Measurements from ENCODE around the gene CMIP.

CMIP gene

GRCh38 chr16:81586977-81587625 lies 142.5 kb downstream of the CMIP start:
- DNase-seq (ENCODE audit: low read depth in 2 of 2): no peak

GRCh38 chr16:81587626-81588160 lies 143.1 kb downstream of the CMIP start:
- DNase-seq (ENCODE audit: low read depth in 2 of 2): no peak

DNA sequence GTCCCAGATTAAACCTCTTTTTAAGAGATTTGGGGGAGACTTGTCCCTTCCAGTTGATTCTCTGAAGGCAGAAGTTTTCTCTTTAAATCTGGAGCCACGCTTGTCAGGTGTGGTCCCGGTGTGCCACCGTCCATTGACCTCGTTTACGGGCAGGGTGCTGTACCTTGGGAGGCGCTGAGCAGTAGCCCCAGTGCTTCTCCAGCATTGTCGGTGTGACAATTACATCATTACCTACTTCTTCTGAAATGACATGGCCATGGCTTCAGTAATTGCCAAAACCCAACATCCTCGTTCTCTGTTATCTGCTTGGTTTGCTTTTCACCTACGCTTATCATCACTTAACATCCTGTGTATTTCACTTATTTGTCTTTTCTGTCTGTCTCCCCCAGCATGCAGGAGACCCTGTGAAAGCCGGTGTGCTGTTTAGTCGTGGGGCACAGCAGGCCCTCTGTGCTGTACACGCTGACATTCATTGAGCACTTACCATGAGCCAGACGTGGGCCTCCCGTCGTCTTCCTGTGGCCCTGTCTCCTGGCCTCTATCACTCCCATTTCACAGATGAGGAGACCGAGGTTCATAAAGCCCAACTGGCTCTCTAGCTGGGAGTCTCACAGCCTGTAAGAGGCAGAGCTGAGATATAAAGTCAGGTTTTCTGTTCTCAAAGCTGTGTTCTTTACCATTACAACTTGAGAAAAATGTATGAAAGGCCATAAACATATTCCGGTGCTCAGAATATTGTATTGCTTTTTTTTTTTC lies 143.9 kb downstream of the CMIP start:
- no peak for DNase-seq (ENCODE audit: low read depth in 2 of 2)

DNA sequence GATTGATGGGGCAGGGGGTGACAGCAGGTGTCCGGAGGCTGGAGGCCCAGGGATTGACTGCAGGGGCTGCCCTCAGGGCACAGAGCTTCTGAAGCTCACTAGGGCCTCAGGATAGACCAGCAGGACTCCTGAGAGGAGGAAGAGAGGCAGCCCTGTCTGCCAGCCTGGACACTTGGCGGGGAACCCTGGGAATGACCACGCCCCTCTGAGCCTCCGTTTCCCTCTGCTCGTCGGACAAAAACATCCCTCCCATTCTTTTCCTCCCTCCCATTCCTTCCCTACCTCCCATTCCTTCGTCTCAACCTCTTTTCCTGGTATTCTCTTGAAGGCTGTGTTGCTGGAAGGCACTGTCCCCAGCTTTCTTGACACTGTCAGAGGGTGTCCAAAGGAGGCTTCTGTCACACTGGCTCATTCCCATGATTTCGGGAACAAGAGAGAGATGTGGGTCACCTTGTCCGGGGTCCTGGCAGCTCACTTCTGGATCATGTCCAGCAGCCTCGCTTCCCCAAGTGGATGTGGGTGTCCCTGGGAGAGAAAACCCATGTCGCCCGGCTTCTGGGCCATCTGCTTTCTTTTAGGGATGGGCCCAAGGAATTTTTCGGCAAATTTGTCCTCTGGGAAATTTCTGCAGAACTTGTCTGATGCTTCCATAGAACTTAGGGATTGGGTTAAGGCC lies 145.5 kb downstream of the CMIP start:
- DNase-seq (ENCODE audit: low read depth in 2 of 2): no peak

DNA sequence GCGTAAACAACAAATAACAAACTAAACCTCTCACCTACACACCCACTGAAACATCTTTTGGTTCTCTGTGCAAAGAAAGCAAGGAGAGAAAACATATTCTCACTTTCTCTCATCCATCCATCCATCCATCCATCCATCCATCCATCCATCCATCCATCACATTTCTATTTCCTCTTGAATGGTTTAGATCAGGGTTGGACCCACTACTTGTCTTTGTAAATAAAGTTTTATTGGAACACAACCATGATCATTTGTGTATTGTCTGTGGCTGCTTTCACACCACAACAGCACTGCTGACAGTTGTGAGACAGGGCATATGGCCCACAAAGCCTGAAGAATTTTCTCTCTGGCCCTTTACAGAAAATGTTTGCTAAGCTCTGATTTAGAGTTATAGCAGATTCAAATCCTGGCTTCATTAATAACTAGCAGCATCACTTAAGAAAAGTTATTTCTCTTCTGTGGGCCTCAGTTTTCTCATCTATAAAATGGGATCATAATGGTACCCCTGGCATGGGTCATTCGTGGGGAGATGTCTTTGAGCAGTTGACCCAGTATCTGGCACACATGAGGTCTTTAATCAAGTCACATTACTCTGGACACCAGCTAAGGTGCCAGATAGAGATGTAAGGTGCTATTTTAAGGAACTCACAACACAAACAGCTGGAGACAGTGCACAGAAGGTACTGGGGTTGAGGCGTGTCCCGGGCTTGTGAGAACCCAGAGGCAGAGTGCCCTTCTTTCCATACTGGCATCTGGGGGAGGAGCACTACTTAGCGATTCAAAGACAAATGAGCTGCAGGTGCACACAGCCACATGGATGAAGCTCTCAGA lies 146.3 kb downstream of the CMIP start:
- no peak for DNase-seq (ENCODE audit: low read depth in 2 of 2)

DNA sequence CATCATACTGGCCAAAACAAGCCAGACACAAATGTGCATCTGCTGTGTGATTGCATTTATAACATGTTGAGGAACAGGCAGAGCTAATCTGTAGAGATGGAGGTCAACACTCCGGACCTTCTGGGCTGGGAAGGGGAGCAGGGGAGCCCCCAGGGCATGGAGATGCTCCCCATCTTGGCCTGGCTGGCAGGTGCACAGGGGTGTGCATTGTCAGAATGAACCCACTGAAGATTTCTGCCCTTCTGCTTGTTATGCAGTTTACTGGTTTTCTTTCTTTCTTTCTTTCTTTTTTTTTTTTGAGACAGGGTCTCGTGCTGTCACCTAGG lies 146.9 kb downstream of the CMIP start:
- DNase-seq (ENCODE audit: low read depth in 2 of 2): no peak

- no peak for DNase-seq (ENCODE audit: low read depth in 2 of 2)
Measured at GRCh38 chr16:81592353-81592866, 147.8 kb downstream of the CMIP start.

- no peak for DNase-seq (ENCODE audit: low read depth in 2 of 2)
Measured at GRCh38 chr16:81593481-81593880, 148.9 kb downstream of the CMIP start.

GRCh38 chr16:81595629-81596292 lies 151.2 kb downstream of the CMIP start:
- DNase-seq (ENCODE audit: low read depth in 2 of 2): no peak

DNA sequence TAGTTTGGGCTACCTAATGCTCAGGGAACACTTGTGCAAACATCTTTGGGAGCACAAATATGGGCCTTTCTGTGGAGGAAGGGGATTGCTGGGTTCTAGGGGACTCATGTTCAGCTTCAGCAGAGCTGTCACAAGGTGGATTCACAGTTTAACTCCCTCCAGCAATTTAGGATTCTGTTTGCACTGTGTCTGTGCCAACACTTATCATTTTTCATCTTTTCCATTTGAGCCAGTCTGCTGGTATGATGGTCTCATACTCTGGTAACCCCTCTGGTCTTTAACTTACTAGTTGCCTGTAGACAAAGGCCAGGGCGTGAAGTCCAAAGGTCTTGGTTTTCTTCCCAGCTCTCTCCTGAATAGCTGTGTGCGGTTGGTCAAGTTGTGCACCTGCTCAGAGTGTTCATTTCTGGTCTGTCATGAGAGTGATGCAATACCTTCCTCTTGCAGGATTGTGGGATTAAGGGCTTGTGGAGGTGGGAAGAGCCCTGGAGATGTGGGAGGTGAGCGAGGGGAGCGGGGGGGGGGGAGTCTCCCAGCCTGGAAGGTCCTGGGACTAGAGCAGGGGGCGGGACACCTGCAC lies 152.6 kb downstream of the CMIP start:
- no peak for DNase-seq (ENCODE audit: low read depth in 2 of 2)

DNA sequence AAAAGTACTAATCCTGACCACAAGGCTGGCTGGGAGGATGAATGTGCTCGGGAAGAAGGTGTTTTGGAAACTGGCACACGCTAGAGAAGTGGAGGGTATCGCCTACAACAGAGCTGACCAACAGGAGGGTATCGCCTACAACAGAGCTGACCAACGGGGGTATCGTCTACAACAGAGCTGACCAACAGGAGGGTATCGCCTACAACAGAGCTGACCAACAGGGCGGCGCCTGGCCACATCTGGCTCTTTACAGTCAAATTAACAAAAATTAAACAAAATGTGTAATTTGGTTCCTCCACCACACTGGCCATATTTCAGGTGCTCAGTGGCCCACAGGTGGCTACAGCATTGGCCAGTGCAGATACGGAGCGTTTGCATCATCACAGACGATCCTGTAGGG lies 153.5 kb downstream of the CMIP start:
- DNase-seq (ENCODE audit: low read depth in 2 of 2): no peak

DNA sequence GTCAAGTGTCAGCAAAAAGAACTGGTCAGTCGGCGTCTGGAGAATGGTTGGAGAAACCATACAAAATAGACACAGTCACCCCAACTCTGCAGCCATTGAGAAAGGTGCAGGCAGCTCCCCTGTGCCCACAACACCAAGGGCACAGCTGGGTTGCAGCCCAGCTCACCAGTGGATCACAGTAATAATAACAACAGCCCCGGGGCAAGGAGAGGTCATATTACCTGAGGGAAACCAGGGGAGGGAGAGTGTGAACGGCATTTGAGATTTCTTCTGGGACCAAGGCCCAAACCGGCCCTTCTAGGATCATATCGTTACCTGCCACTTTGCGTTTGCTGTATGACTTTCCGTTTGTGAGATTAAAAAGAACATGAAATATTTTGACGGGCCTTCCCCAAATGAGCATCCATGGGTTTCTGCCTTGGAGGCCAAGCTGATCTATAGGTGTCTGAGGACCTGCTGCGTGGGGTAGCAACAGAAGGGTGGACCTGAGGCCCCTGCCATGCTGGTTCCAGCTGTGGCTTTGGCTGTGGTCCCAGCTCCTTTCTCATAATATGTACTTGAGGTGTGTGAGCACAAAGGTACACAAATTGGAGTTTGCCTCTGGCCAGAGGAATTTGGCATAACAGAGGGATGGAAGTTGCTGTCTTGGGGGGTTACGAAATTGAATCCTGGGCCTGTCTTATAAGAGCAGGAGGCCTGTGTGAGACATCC lies 154.6 kb downstream of the CMIP start:
- no peak for DNase-seq (ENCODE audit: low read depth in 2 of 2)

GRCh38 chr16:81600275-81600674 lies 155.7 kb downstream of the CMIP start:
- DNase-seq (ENCODE audit: low read depth in 2 of 2): no peak

DNA sequence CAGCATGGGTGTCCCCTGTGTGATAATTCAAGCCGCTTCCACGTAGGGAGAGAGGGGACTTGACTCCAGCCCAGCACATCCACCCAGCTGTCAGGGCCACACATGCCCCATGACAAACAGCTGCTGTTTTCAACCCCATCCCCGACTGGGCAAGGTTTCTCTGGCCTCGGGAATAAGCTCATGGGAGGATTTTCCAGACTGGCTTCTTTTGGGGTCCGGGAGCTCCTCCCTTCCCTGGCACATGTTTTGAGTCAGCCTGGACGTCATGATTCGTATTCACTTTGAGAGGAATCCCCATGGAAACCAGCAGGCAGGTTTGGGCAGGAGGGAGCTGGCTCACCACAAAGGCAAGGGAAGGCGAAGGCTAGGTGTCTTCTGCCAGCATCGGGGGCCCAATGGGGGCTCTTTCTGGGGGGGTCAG lies 156.4 kb downstream of the CMIP start:
- no peak for DNase-seq (ENCODE audit: low read depth in 2 of 2)

DNA sequence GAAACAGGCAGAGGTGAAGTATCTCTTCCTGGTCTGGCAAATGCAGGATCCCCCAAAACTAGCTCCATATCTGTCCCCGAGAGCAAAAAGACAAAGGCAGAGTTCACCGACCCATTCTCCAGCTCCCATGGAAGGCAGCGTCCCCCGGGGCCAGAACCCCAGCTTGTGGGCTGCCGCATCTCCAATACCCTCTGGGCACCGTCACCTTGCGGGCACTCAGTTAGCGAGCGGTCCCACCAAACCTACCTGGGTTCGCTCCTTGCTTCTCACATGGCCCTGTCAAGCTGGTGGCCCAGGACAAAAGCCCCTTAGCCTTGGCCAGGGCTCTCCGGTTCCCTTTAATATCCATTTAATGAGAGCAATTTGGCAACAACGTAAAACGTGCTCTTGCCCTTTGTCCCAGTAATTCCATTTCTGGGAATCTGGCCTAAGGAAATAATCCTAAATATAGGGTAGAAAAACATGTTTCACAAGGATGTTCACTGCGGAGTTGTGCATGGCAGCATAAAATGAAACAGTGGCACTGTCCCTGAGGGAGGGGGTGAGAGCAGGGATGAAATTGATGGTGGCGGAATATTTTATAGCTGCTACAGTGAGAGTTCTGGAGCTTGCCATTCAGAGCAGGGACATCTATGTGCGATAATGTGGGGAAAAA lies 157.1 kb downstream of the CMIP start:
- DNase-seq (ENCODE audit: low read depth in 2 of 2): no peak

DNA sequence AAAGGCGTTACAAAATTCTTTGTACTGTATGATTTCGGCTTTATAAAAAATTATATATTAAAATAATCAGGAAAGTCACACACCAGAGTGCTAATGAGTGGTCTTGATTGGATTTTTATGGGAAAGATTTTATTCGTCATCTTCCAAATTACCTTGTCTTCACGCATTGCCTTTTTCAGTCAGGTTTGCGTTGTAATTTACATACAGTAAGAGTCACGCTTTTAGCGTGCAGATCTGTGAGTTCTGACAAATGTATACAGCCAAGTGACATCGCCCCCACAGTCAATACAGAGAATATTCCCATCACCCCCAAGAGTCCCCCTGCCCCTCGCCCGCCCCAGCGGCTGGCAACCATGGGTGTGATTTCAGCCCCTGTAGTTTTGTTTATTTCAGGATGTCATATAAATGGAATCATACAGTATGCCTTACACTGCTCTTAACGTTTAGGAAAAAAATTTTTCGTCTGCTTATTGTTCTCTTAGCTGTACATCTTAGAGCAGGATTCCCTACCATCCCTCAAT lies 157.7 kb downstream of the CMIP start:
- no peak for DNase-seq (ENCODE audit: low read depth in 2 of 2)

GRCh38 chr16:81602792-81603191 lies 158.2 kb downstream of the CMIP start:
- DNase-seq (ENCODE audit: low read depth in 2 of 2): no peak

DNA sequence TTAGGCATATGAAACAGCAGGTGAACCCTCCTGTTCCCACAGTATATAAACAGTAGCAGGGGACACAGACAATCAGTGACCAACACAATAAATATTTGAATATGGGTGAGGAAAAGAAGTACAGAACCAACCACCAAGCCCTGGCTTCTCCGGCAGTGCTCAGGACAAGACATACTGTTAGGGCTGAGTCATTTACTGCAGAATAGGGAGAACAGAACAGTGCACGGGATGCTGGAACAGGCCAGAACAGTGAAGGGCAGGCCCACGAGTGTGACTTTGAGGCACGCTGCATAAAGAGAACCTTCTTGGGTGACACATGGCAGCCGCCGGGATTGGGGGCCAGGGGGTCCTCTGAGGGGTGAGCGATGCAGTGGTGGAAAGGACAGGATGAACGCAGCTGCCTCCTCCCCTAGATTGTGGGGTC lies 160.4 kb downstream of the CMIP start:
- DNase-seq (ENCODE audit: low read depth in 2 of 2): no peak

GRCh38 chr16:81606039-81606438 lies 161.4 kb downstream of the CMIP start:
- DNase-seq (ENCODE audit: low read depth in 2 of 2): no peak
